Measurements from ENCODE around the gene FANCE.

The FANCE gene

DNA sequence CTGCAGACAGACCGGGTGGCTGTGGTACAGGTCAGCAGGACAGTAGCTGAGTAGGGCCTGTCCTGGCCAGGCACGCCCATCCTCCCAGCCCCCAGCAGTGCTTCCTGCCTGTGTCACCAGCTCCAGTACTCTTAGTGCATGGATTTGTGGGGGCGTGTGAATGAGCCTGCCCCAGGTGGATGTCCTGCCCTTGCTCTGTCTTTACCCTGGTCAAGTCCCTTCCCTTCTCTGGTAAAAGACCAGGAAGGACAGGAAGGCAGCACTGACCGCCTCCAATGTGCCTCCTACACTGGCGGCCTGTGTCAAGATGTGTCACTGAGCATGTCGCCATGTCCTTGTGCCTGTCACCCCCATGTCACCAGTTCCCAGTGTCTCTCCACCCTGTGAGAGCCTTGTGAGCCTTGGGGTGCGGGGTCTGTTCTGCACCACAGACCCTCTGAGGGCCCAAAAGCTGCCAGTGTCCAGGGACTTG is 32.8 kb downstream of the FANCE start:
- no peak for DNase-seq (ENCODE audit: low read depth in 2 of 2)

DNA sequence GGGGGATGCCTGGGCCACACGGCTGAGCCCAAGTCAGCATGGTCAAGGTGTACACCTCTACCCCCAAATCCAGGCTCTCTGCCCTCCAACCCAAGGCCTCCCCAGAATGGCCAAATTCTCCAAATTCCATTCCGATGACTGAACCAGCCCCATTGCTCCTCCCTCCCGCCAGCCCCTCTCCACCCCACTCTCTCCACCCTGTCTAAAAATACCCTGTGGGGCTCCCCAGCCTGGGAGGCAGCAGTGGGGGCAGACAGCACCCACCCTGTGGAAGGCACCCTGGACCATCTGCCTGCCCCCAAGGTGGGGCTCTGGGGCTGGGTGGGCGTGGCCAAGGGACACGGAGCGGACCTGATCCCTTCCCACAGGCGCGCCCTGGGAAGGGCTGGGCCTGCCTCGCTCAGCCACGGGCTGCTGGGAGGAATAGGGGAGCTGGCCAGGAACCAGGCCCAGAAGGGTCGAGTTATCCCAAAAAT is 33.3 kb downstream of the FANCE start:
- DNase-seq (ENCODE audit: low read depth in 2 of 2): no peak

DNA sequence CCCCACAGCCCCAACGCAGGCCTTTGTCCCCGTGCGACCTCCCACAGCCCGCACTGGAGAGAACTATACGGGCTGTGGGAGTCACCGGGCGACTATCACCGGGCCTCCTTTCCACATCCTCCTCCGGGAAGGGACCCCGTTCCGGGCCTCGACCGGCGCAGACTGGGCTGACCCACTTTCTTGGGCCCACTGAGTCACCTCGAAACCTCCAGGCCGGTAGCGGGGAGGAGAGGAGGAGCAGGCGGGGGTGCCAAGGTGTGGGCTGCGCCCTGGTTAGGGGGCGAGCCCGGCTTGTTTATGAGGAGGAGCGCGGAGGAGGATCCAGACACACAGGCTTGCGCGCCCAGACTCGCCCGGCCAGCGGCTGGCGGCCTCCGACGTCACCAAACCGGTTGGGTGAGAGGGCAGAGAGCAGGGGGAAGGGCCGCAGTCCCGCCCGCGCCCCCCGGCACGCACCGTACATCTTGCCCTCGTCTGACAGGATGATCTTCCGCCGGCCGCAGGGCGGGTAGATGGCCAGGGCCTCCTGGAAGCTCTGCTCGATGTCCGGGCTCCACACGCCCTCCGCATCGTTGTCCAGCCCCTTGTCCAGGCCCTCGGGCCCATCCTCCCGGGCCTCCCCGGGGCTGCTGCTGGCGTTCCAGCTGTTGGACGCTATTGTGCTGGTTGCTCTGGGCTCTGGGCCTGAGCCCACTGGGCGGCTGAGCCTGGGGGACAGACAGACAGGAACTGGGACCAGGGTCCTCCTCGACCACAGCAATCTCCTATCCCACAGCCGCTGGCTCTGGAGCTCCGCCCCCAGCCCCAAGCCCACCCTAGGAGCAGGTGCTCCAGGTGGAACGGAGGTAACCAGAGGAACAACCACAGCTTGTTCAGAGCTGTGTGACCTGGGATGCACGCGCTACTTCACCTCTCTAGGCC is 34.1 kb downstream of the FANCE start:
- no peak for DNase-seq (ENCODE audit: low read depth in 2 of 2)

DNA sequence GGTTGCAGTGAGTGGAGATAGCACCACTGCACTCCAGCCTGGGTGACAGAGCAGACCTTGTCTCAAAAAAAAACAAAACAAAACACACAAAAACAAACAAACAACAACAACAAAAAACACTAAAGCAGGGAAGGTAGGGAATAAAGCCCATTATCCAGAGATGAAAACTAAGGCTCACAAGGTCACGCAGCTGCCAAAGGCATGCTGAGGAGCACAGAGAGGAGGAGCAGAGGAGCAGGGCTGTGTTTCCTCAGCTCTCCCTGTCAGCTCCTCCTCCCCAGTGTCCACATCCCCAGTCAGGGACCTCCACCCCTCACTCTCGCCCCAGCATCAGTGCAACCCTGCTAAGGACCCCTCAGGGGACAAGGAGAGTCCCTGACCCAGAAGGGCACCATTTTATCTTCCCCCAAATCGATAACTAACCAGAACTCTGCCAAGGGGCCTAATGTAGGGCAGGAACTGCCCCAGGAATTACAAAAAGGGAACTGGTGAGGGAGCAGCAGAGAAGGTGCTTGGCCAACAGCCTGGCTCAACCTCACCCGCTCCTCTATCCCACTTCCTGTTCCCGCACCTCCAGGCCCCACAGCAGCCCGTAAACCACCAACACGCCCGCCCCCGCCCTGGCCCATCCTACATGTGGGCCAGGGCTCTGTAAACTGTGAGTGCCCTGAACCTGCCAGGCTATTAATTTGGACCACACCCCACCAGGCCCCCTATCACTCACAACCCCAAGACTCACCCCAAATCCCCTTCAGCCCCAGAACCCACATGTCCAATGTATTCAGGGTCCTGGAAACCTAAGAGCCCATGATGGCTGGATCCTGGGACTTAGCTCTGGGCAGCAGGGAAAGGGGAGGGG is 35.7 kb downstream of the FANCE start:
- no peak for DNase-seq (ENCODE audit: low read depth in 2 of 2)

DNA sequence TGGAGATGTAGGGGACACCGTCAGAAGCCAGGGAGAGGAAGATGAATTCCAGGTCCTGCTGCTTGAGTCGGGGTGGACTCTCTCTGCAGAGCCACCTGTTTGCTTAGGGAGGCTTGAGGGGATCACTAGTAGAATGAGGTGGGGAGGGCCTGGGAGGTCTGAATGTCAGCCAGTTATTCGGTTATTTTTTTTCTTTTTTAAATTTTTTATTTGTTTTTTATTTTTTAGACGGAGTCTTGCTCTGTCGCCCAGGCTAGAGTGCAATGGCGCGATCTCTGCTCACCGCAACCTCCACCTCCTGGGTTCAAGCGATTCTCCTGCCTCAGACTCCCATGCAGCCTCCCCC is 36.4 kb downstream of the FANCE start:
- DNase-seq (ENCODE audit: low read depth in 2 of 2): no peak

DNA sequence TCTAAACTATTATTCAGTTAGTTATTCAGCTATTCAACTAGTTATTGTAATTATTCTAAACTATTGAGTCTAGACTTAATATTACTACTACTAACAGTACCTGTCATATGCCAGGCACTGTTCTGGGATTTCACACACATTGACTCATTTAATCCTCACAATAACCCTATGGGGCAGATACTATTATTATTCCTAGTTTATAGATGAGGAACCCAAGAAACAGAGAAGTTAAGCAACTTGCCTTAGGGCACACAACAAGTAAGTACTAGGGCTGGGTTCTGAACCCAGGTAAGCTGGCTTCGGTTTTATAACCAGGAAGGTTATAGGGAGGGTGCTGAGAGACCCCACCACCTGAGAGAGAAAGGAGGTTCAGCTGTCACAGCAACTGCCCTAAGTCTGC is 36.9 kb downstream of the FANCE start:
- DNase-seq (ENCODE audit: low read depth in 2 of 2): no peak

DNA sequence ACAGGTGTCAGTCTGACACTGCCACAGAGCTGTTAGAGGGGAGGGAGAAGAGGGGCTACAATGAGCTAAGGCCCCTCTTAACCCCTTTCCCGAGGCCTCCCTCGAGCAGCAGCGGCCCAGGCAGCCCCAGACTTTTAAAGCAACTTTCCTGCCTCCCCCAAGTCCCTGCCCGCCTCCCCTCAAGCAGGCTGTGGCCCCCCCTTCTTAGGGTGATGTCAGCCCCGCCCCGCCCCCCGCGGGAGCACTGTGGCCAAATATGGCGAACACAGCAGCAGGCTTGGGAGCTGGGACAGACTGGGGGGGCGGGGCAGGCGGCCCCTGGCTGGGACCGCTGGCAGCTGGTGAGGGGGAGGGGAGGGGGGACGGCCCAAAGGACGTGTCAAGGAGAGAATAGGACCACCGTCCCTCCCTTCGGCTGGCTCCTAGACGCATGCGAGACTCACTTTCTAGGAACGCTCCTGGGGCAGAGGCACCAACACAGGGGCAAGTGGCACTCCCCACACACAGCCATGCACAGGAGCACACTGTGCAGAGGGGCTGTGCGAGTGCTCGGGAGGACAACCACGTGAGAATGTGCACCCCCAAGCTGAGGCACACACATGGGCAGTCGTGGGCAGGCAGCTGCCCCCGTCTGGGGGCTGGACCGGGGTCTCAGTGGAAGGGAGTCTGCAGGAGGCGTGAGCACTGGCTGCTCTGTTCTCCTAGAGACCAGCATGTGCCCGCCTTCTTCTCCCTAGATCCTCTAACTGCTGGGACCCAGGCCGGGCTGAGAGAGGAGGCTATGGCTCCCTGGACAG is 38.1 kb downstream of the FANCE start:
- DNase-seq (ENCODE audit: low read depth in 2 of 2): no peak

DNA sequence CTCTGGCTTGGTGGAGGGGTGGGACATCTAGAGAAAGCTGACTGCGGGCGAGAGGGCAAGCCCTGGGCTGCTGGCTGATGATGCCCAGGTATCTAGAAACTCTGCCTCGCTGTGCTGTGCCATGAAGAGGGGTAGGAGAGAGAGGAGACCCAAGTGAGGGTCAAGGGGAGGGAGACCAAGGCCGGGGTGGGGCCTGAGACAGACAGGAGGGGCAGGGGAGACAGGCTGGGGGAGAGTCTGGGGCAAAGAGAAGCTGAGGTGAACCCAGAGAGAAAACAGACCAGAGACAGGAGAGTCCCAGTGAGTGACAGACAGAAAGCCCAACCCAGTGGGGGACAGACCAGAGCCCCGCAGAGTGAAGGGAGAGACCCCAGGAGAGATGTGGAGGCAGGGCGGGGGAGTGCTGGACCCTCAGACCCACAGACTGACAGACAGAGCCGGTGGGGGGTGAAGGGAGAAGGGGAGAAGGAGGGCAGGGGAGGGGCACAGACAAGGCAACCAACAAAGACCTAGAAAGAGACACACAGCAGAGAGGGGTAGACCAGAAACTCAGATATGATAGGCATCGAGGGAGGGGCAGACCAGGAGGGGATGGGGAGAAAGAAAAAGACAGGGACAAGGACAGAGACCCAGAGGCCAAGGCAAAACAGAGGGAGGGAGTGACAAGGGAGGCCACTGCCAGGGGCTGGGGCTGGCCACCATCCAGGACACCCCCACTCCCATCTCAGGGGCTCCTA is 38.9 kb downstream of the FANCE start:
- DNase-seq (ENCODE audit: low read depth in 2 of 2): no peak

DNA sequence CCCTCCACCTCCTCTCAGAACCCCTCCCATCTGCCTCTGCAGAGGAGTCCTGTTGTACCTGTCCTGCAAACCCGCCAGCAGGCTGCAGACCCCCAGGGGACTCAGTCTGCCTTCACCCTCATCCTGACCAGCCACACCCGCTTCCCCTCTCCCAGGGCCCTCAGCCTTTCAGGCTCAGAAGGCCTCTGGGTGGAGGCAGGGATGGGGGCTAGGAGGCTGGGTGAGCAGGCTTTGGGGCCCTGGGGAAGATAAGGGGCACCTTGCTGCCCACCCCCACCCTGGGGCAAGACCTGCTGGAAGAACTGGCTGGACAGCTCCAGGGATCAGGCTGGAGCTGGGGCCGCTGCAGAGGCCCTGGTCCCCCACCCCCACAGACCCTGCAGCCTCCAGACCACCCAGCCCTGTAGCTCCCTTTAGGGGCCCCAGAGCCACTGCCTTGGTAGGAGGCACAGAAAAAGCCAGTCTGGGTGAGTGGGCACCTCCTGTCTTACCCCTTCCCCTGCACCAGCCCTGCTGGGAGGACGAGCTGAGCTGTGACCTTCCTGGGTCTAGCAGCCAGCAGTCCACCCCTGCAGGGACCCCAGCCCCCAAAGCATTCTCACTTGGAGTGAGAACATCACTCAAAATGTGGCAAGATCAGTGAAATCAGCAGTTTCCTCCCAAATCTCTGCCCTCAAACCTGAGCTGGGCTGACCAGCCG is 39.6 kb downstream of the FANCE start:
- no peak for DNase-seq (ENCODE audit: low read depth in 2 of 2)

DNA sequence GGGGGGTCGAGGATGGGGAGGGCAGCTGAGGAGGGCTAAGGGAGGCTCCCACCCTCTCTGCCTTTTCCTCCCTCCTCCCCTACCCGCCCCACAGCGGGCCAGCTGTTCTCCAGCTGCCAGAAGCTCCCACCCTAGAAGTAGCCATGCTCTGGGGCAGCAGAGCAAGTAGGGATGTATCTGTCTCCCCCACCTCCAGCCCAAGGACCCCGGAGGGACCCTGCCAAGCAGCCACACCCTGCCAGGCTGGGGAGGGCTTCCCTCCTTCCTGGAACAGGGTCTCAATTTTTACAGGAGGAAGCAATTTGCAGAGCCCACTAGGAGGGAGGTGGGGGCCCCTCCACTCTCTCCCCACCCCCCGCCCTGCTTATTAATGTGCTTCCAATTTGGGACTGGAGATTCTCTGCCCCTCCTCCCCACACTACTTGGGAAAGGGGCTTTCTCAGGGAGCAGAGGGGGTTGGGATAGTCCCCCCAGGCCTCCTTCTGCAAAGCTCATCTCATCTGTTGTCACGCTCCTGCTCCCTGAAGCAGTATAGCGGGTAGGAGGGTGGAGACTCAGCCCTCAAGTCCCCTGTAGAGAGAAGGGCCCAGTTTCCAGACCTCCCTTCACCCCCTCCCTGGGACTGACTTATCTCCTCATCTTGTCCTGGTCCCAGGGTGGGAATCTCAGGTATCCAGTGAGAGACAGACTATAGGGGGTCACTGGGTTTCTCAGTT is 40.3 kb downstream of the FANCE start:
- no peak for DNase-seq (ENCODE audit: low read depth in 2 of 2)

DNA sequence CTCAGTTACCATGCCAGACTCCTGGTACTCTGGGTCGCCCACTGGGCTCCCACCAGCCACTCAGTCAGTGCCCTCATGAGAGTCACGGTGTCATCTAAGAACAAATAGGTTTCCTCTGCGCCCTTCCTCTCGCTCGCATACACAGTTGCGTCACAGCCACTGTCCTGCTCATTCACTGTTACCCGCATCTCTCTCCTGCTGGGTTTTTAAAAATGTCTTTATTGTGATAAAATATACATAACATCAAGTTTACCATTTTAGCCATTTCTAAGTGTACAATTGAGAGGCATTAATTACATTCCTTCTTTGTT is 40.8 kb downstream of the FANCE start:
- DNase-seq (ENCODE audit: low read depth in 2 of 2): no peak

DNA sequence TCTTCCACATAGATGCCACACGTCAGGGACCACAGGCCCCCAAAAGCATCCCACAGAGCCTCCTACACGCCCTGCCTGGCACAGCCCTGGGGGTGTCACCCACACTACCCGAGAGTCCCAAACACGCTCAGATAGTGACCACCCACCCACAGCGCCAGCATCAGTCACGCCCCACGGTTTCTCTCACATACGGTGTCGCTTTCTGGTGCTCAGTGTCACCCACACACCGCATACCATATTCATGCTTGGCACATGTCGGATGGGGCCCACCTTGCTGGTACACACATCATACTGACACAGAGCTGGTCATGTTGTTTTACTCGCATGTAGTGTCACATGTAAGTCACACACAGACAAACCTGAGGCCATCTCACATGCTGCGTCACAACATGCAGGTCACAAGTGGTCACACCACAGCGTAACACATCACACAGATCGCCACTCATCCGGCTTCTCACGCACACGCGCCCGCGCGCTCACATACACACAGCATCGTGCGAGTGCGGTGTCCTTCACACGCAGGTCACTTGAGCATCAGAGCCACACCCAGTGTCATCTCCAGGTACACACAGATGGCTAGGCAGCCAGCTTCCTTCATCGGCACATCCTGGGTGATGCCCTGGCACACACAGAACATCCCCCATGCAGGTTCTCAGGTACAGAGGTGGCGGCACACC is 41.3 kb downstream of the FANCE start:
- no peak for DNase-seq (ENCODE audit: low read depth in 2 of 2)

DNA sequence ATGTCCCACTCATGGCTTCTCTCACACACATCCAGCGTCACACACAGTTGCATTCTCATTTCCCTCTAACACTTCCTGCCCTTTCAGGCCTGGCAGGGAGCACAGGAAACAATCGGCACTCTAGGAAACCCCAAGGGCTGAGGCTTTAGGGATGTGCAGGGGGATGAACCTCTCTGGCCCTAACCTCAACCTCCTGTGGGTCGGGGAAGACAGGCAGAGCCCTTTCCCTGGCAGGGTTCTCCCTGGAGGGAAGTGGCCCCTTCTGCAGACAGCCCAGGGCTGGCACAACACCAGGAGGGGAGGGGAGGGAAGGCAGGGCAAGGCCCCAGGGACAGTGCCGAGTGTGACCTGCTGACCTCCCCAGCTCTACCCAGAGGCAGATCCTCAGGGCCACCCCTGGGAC is 42.0 kb downstream of the FANCE start:
- DNase-seq (ENCODE audit: low read depth in 2 of 2): no peak

DNA sequence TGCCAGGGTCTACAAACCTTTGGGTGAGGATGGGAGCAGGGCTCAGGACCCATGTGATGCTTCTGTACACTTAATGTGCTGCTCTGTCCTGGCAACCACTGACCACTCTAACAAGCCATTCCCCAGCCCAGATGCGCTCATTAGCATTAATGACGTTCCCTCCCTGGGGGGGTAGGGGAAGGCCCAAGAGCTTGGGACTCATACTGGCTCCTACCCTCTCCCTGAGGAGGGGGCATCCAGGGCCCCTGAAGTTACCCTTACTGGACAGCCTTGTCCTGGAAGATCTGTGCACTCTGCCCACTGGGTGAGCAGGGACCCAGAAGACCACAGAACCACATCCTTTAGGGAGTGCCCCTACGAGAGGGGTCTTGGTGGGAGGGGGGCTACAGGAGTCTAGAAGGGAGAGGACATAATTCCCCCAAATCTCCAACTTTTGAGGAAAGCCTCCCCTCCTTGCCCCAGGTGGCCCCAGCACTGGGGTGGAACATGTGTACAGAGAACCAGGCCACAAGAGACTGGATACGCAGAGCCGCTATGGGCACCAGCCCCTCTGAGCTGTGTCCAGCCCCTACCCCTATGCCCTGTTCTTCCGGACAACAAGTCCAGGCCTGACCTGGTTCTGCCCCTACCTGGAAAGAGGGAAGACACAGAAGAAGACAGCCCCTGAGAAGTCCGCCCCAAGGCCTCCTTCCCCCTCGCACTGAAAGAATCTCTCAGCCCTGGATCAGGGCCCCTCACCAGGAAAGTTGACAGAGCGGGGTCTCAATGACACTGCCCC is 43.3 kb downstream of the FANCE start:
- no peak for DNase-seq (ENCODE audit: low read depth in 2 of 2)

DNA sequence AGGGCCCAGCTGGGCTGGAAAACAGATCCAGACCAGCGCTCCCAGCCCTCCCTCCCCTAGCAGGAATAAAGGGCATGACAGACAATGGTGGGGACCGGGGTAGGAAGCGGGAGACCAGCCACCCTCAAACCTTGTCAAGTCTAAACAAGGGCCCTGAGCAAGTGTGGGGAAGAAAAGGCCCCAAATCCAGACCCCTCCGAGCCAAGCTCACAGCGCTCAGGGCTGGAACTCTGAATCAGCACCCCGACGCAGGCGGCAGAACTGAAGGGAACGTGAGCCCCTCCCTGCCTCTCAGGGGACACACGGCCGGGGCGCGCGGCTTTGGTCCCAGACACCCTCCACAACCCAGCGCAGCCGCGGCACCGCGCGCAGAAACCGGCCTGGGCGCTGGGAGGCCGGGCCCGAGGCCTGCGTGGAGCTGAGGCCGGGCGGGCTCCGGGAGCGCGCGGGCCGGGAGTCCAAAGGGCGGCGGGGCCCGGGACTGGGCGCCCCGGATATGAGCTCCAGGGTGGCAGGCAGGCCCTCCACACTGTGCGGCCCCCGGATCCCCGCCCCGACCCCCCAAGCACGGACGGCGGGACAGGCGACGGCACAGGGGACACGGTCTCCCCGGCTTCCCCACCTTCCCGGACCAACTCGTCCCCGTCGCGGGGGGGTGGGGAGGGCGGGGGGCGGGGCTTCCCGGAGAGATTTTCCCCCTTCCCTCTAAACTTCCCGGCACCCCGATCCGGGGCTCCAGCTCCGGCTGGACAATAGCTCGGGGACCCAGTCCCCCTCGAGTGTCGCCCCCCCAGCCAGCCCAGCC is 44.1 kb downstream of the FANCE start:
- no peak for DNase-seq (ENCODE audit: low read depth in 2 of 2)

DNA sequence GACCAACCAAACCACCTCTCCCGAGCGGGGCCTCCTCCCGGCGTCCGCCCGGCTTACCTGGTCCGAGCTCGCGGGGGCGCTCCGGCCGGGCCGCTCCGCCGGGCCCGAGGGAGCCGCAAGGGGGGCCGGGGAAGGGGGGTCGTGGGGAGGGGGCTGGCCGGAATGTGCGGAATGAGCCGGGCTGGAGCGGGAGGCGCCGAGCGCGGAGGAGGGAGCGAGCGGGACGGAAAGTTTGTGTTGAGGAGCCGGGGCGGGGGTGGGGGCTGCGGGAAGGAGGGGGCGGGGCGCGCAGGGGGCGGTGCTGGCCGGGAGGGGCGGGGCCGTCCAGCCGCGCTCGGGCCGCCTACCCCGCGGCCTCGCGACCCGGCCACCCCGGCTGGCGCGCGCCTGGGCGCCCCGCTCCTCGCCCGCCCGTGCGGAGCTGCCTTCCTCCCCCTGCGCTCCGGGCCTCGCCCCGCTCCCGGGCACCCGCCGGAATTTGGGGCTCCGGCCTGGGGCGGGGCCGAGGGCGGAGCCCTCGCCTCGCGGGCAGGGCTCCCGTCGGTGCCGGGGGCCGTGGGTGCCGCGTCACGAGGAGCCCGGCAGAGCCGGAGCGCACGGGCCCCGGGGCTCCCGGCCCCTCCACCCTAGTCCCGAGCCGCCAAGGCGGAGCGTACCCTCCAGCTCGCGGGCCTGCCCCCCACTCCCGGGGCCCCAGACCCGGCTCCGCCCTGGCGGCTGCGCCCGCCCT is 44.9 kb downstream of the FANCE start, which contains the start of gene TEAD3:
TSS of gene TEAD3 (minus strand) at position 239 of the 730 bp plus-strand sequence.
- peak in 1 of 2 donors; percentile 31 for DNase-seq (ENCODE audit: low read depth in 2 of 2)
